Measurements from ENCODE around the gene LDAH. TPM values are rescaled to one million over a fixed set of nuclear protein-coding genes. Genes with fewer than 3 reads are reported as not detected.

LDAH gene
- polyA plus RNA-seq, 2 of the 4 experiments (the other 2 are of a cell fraction), result 29.6 to 42.4 TPM

DNA sequence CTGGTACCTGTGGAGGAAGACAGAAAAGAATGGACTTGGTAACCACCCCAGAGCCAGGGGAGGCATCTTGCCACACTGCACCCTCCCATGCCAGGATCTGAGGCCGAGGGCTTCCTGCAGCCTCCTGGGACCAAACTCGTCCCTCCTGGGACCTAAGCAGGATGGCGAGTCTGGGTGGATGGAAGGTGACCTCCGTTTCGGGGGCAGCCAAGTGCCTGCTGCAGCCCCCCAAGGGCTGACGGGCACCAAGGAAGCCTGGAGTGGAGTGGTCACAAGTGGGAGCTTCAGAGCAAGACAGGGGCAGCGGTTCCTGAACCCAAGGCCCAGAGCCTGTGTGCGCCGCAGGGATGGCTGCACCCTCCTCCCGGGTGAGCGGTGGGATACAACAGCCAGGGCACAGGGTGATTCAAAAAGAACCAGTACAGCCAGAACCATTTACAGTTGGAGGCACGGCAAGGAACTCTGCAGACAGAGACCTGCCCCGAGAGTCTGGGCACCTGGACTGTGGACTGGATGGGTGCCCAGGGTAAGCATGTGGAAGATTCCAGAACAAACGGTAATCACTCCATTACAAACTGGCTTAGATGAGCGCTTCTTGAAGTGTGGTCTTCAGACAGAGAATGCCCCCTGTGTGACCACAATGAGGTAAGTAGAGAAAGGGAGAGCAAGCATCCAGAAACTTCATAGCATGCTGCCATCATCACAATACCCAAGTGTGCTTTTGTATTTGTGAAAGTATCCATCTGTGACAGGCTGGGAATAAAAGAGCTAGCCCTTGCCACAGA is 184.1 kb downstream of the LDAH start:
- 85% methylated on average over 15 of the region's 15 CpGs for WGBS (ENCODE audit: missing lambda C conversion rate)
- ChIA-PET POLR2A (interaction anchor here (0.9 to 6.1 kb wide), 2 partner anchors 191 to 194 kb away, joined by 4 to 100 read pairs; partner anchors contain the start of gene RHOB), CTCF (interaction anchor here (0.5 to 17.8 kb wide), 12 partner anchors 8 to 258 kb away, joined by 3 to 355 read pairs (median 104); partner anchors contain the start of genes HS1BP3 and RHOB)
- Histone ChIP-seq H3K4me2 (no peak overlapping the region), H3K9me3 (no peaks in the 10 kb centered on the region), H3K4me1 (peaks cover 33% of the 10 kb centered on the region), H3K4me3 (no peak overlapping the region), H3K27ac (no peak overlapping the region)
- FAIRE-seq, result no peak
- DNase-seq (ENCODE audit: low read depth in 1 of 2, low spot score in 1 of 2), result no peak
- TF ChIP-seq SREBF2 (IDR thresholded peaks at IDR 0.05), result no peak
- TF ChIP-seq, protein P1, sequence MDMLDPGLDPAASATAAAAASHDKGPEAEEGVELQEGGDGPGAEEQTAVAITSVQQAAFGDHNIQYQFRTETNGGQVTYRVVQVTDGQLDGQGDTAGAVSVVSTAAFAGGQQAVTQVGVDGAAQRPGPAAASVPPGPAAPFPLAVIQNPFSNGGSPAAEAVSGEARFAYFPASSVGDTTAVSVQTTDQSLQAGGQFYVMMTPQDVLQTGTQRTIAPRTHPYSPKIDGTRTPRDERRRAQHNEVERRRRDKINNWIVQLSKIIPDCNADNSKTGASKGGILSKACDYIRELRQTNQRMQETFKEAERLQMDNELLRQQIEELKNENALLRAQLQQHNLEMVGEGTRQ (IDR thresholded peaks at IDR 0.05), result no peak
- TF ChIP-seq RNF2 (IDR thresholded peaks at IDR 0.05; ENCODE audit: borderline replicate concordance, low read depth), result no peak
- TF ChIP-seq FOSL2 (IDR thresholded peaks at IDR 0.05), result no peak
- TF ChIP-seq FOSL2 (CRISPR knock-in tag; IDR thresholded peaks at IDR 0.05), result no peak
- TF ChIP-seq FOSB (CRISPR knock-in tag; IDR thresholded peaks at IDR 0.05), result no peak
- TF ChIP-seq CHD2 (IDR thresholded peaks at IDR 0.05; ENCODE audit: low read length, partially characterized antibody), result no peak
- TF ChIP-seq, protein P2, sequence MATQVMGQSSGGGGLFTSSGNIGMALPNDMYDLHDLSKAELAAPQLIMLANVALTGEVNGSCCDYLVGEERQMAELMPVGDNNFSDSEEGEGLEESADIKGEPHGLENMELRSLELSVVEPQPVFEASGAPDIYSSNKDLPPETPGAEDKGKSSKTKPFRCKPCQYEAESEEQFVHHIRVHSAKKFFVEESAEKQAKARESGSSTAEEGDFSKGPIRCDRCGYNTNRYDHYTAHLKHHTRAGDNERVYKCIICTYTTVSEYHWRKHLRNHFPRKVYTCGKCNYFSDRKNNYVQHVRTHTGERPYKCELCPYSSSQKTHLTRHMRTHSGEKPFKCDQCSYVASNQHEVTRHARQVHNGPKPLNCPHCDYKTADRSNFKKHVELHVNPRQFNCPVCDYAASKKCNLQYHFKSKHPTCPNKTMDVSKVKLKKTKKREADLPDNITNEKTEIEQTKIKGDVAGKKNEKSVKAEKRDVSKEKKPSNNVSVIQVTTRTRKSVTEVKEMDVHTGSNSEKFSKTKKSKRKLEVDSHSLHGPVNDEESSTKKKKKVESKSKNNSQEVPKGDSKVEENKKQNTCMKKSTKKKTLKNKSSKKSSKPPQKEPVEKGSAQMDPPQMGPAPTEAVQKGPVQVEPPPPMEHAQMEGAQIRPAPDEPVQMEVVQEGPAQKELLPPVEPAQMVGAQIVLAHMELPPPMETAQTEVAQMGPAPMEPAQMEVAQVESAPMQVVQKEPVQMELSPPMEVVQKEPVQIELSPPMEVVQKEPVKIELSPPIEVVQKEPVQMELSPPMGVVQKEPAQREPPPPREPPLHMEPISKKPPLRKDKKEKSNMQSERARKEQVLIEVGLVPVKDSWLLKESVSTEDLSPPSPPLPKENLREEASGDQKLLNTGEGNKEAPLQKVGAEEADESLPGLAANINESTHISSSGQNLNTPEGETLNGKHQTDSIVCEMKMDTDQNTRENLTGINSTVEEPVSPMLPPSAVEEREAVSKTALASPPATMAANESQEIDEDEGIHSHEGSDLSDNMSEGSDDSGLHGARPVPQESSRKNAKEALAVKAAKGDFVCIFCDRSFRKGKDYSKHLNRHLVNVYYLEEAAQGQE (IDR thresholded peaks at IDR 0.05), result no peak
- TF ChIP-seq CBX2 (IDR thresholded peaks at IDR 0.05; ENCODE audit: borderline replicate concordance, low read depth), result no peak
- no peak for ATAC-seq

DNA sequence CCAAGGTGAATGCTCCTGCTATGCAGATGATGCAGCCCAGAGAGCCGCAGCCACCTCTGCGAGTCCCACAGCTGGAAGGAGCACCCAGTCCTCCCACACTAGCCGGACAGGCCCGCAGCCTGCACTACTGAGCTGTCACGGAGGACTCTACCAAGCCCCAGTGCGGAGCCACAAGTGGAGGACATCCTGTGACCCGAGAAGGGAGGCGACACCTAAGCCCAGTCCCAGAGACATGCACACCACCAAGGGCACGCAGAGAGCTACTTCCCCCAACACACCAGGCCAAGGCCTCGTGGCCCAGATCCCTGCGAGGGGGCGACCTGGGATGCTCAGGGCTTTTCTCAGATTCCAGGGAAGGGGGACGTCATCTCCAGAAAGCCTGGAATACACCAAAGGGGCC is 184.9 kb downstream of the LDAH start:
- TF ChIP-seq ZC3H11A (IDR thresholded peaks at IDR 0.05), result no peak
- TF ChIP-seq, protein P3, sequence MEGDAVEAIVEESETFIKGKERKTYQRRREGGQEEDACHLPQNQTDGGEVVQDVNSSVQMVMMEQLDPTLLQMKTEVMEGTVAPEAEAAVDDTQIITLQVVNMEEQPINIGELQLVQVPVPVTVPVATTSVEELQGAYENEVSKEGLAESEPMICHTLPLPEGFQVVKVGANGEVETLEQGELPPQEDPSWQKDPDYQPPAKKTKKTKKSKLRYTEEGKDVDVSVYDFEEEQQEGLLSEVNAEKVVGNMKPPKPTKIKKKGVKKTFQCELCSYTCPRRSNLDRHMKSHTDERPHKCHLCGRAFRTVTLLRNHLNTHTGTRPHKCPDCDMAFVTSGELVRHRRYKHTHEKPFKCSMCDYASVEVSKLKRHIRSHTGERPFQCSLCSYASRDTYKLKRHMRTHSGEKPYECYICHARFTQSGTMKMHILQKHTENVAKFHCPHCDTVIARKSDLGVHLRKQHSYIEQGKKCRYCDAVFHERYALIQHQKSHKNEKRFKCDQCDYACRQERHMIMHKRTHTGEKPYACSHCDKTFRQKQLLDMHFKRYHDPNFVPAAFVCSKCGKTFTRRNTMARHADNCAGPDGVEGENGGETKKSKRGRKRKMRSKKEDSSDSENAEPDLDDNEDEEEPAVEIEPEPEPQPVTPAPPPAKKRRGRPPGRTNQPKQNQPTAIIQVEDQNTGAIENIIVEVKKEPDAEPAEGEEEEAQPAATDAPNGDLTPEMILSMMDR (IDR thresholded peaks at IDR 0.05), result no peak
- no peak for TF ChIP-seq SREBF2 (IDR thresholded peaks at IDR 0.05)
- ChIA-PET POLR2A (interaction anchor here (0.9 to 6.6 kb wide), 2 partner anchors 191 to 194 kb away, joined by 4 to 102 read pairs; partner anchors contain the start of gene RHOB), CTCF (interaction anchor here (0.6 to 17.8 kb wide), 9 partner anchors 9 to 313 kb away, joined by 3 to 355 read pairs (median 3); partner anchors contain the start of genes HS1BP3 and RHOB)
- Histone ChIP-seq H3K4me1 (peaks cover 33% of the 10 kb centered on the region), H3K4me3 (no peak overlapping the region), H3K27ac (no peak overlapping the region), H3K4me2 (no peak overlapping the region), H3K9me3 (no peaks in the 10 kb centered on the region)
- FAIRE-seq (no peak), DNase-seq (ENCODE audit: low read depth in 1 of 2, low spot score in 1 of 2) (no peak), ATAC-seq (no peak)
- WGBS (ENCODE audit: missing lambda C conversion rate), result 86% methylated on average over 13 of the region's 13 CpGs

DNA sequence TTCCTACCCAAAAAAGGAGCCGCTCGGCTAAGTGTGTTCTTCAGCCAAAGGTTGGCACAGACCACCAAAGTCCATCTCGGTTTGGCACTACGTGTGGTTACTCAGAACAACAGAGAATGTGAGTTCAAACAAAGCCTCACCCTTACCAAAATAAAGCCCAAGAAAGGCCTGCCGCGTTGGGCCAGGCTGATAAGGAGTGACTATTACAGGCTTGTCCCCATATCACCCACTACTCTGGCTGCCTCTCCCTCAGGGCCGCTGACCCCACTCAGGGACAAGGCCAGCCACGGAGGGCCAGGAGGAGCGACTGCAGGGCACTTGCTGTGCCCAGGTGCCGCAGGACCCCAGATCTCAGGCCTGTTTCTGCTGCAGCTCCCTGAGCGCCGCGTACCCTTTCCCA is 185.8 kb downstream of the LDAH start:
- H3K4me1 ChIP-seq, result peaks cover 29% of the 10 kb centered on the region
- H3K4me3 ChIP-seq, result no peak overlapping the region
- WGBS (ENCODE audit: missing lambda C conversion rate), result 63% methylated on average over 10 of the region's 13 CpGs
- no peak for ATAC-seq
- H3K9me3 ChIP-seq, result no peaks in the 10 kb centered on the region
- no peak overlapping the region for H3K4me2 ChIP-seq
- ChIA-PET CTCF (interaction anchor here (1.1 to 17.8 kb wide), 10 partner anchors 10 to 311 kb away, joined by 3 to 355 read pairs (median 10); partner anchors contain the start of genes HS1BP3 and RHOB), POLR2A (interaction anchor here (0.6 to 6.6 kb wide), 2 partner anchors 40 to 190 kb away, joined by 3 to 102 read pairs; partner anchors contain the start of gene RHOB)
- H3K27ac ChIP-seq, result no peak overlapping the region
- no peak for DNase-seq (ENCODE audit: low read depth in 1 of 2, low spot score in 1 of 2)
- FAIRE-seq, result no peak
- no peak for TF ChIP-seq SMC3 (IDR thresholded peaks at IDR 0.05)
- TF ChIP-seq HOXA7 (CRISPR knock-in tag; IDR thresholded peaks at IDR 0.05), result no peak
- TF ChIP-seq RARB (CRISPR knock-in tag; IDR thresholded peaks at IDR 0.05), result no peak
- no peak for TF ChIP-seq FOSB (CRISPR knock-in tag; IDR thresholded peaks at IDR 0.05)
- no peak for TF ChIP-seq RNF2 (IDR thresholded peaks at IDR 0.05; ENCODE audit: borderline replicate concordance, low read depth)
- no peak for TF ChIP-seq EP300 (IDR thresholded peaks at IDR 0.05)
- no peak for TF ChIP-seq POLR2A (IDR thresholded peaks at IDR 0.05; ENCODE audit: low read length)
- TF ChIP-seq RCOR1 (IDR thresholded peaks at IDR 0.05; ENCODE audit: low read depth, low read length), result no peak
- TF ChIP-seq, protein P4, sequence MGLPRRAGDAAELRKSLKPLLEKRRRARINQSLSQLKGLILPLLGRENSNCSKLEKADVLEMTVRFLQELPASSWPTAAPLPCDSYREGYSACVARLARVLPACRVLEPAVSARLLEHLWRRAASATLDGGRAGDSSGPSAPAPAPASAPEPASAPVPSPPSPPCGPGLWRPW (IDR thresholded peaks at IDR 0.05), result no peak
- no peak for TF ChIP-seq CHD4 (IDR thresholded peaks at IDR 0.05; ENCODE audit: borderline replicate concordance)
- TF ChIP-seq CHD2 (IDR thresholded peaks at IDR 0.05; ENCODE audit: low read length, partially characterized antibody), result no peak
- no peak for TF ChIP-seq BHLHE40 (IDR thresholded peaks at IDR 0.05; ENCODE audit: low read depth, low read length)
- TF ChIP-seq CBX8 (IDR thresholded peaks at IDR 0.05), result no peak
- TF ChIP-seq NR3C1 (IDR thresholded peaks at IDR 0.05), result no peak
- TF ChIP-seq, protein P5, sequence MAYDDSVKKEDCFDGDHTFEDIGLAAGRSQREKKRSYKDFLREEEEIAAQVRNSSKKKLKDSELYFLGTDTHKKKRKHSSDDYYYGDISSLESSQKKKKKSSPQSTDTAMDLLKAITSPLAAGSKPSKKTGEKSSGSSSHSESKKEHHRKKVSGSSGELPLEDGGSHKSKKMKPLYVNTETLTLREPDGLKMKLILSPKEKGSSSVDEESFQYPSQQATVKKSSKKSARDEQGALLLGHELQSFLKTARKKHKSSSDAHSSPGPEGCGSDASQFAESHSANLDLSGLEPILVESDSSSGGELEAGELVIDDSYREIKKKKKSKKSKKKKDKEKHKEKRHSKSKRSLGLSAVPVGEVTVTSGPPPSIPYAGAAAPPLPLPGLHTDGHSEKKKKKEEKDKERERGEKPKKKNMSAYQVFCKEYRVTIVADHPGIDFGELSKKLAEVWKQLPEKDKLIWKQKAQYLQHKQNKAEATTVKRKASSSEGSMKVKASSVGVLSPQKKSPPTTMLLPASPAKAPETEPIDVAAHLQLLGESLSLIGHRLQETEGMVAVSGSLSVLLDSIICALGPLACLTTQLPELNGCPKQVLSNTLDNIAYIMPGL (CRISPR knock-in tag; IDR thresholded peaks at IDR 0.05; ENCODE audit: borderline replicate concordance), result no peak
- no peak for TF ChIP-seq KDM5A (IDR thresholded peaks at IDR 0.05)
- TF ChIP-seq JUNB (IDR thresholded peaks at IDR 0.05), result no peak

Measured in A549 (cell line).